Measurements from ENCODE around the gene DYNC1LI1. TPM values are rescaled to one million over a fixed set of nuclear protein-coding genes. Genes with fewer than 3 reads are reported as not detected.
"Not testable (repeated sequence)": the region's sequence is repeated elsewhere in the genome, so short reads cannot be mapped to it uniquely, and the experiment has no call there.

The DYNC1LI1 gene
- total and polyA plus RNA-seq, 2 donors (not counting 1 experiment from before 2014, with no cell fraction given): 15.0 to 38.8 TPM

DNA sequence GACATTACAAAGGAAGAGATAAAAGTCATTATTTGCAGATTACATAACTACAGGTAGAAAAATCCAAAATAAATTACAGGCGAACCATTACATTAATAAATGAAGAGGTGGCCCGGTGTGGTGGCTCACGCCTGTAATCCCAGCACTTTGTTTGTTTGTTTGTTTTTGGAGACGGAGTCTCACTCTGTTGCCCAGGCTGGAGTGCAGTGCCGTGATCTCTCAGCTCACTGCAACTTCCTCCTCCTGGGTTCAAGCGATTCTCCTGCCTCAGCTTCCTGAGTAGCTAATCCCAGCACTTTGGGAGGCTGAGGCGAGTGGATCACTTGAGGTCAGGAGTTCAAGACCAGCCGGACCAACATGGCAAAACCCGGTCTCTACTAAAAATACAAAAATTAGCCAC is 53.9 kb downstream of the DYNC1LI1 start:
- not testable (repeated sequence) for H3K9me3 ChIP-seq (ENCODE audit: control extremely low read depth in 1 of 3, control insufficient read depth in 2 of 3, insufficient read depth in 1 of 3, low read length in 2 of 3); H3K36me3 ChIP-seq (replicated peaks in 1 of 2; ENCODE audit: control extremely low read depth in 1 of 2, control insufficient read depth in 1 of 2, extremely low read depth in 1 of 2, insufficient read depth in 2 of 2, low read length in 1 of 2); H3K9me3 Mint-ChIP-seq (ENCODE audit: insufficient read depth); H3K27me3 Mint-ChIP-seq; H3K27me3 ChIP-seq (replicated peaks in 1 of 4; ENCODE audit: control extremely low read depth in 1 of 4, control insufficient read depth in 3 of 4, insufficient read depth in 4 of 4, low read length in 3 of 4); H3K79me2 ChIP-seq (ENCODE audit: control insufficient read depth, insufficient read depth, low read length); DNase-seq; H4K20me1 ChIP-seq (ENCODE audit: control insufficient read depth, insufficient read depth, low read length, poor library complexity, severe bottlenecking)
- WGBS (ENCODE audit: insufficient coverage): 24% methylated on average over 3 of the region's 9 CpGs
- H3K27ac Mint-ChIP-seq: peak overlapping the region; percentile 93
- H3K9ac ChIP-seq (ENCODE audit: low read length): peak overlapping the region; percentile 67
- ATAC-seq (ENCODE audit: low read depth): peak; percentile 23
- H3K4me1 Mint-ChIP-seq: peaks cover 20% of the 10 kb centered on the region
- peak overlapping the region; percentile 57 to 89 for H3K27ac ChIP-seq (ENCODE audit: low read length in 2 of 2)
- ChIA-PET CTCF (interaction anchor here (0.8 to 1.7 kb wide), 4 partner anchors 8 to 339 kb away, joined by 3 to 8 read pairs (median 4); no protein-coding TSS in a partner anchor), POLR2A (interaction anchor here (0.7 to 1.0 kb wide), 3 partner anchors 32 to 351 kb away, joined by 3 to 9 read pairs (median 3); no protein-coding TSS in a partner anchor)
- peak overlapping the region; percentile 76 for H3K4me3 Mint-ChIP-seq
- peak overlapping the region; percentile 81 for H2AFZ ChIP-seq (ENCODE audit: insufficient read depth, low read depth, low read length, poor library complexity, severe bottlenecking)
- intact Hi-C loops (cut with micrococcal nuclease): loop anchor here (1.0 to 10.0 kb wide), 3 partner anchors 14 to 558 kb away; partner anchors contain the start of genes CMTM6 and DYNC1LI1
- H3K4me2 ChIP-seq (replicated peaks; ENCODE audit: low read depth, low read length, poor library complexity, severe bottlenecking): peak overlapping the region; percentile 70
- H3K4me3 ChIP-seq (ENCODE audit: control extremely low read depth in 1 of 5, extremely low read depth in 1 of 5, insufficient read depth in 1 of 5, low read depth in 2 of 5, low read length in 4 of 5): peak overlapping the region in 4 of 5 experiments; percentile 30 to 53 (median 41)
- peaks cover 6 to 12% of the 10 kb centered on the region in 2 donors for H3K4me1 ChIP-seq (ENCODE audit: control insufficient read depth in 2 of 2, insufficient read depth in 2 of 2, low read length in 2 of 2)

DNA sequence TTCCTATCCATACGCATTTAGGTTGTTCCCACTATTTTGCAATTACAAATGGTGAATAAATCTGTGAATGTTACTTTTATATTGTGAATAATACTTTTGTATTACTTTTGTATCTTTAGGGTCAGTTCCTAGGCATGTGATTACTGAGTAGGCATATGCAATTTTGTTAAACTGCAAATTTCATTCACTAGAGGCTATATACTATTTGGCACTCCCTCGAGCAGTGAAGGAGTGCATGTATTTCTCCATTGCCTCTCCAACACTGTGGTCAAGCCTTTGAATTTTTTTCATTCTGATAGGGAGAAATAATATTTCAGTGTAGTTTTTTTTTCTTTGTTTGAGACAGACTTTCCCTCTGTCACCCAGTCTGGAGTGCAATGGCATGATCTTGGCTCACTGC is 59.7 kb downstream of the DYNC1LI1 start:
- no peak overlapping the region for H3K4me3 Mint-ChIP-seq
- CTCF ChIA-PET: interaction anchor here (1.2 to 4.0 kb wide), 8 partner anchors 9 to 271 kb away, joined by 3 to 29 read pairs (median 11); partner anchors contain the start of gene CMTM6
- H3K27ac ChIP-seq (ENCODE audit: low read length in 2 of 2): no peak overlapping the region

More for the DNA sequence above, 59.7 kb downstream of the DYNC1LI1 start:
- no CpG with 5 or more reads among the region's 2 CpGs for WGBS (ENCODE audit: insufficient coverage)
- no peak for TF ChIP-seq EZH2 (IDR thresholded peaks at IDR 0.05; ENCODE audit: borderline replicate concordance, insufficient read depth, low read depth, low read length, poor library complexity, severe bottlenecking)
- TF ChIP-seq, protein P1, sequence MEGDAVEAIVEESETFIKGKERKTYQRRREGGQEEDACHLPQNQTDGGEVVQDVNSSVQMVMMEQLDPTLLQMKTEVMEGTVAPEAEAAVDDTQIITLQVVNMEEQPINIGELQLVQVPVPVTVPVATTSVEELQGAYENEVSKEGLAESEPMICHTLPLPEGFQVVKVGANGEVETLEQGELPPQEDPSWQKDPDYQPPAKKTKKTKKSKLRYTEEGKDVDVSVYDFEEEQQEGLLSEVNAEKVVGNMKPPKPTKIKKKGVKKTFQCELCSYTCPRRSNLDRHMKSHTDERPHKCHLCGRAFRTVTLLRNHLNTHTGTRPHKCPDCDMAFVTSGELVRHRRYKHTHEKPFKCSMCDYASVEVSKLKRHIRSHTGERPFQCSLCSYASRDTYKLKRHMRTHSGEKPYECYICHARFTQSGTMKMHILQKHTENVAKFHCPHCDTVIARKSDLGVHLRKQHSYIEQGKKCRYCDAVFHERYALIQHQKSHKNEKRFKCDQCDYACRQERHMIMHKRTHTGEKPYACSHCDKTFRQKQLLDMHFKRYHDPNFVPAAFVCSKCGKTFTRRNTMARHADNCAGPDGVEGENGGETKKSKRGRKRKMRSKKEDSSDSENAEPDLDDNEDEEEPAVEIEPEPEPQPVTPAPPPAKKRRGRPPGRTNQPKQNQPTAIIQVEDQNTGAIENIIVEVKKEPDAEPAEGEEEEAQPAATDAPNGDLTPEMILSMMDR (IDR thresholded peaks at IDR 0.05): no peak
- DNase-seq (no peak), ATAC-seq (ENCODE audit: low read depth) (no peak)
- no peaks in the 10 kb centered on the region for H3K36me3 ChIP-seq (replicated peaks in 1 of 2; ENCODE audit: control extremely low read depth in 1 of 2, control insufficient read depth in 1 of 2, extremely low read depth in 1 of 2, insufficient read depth in 2 of 2, low read length in 1 of 2)
- POLR2A ChIA-PET: no interaction called here
- no peak overlapping the region for H2AFZ ChIP-seq (ENCODE audit: insufficient read depth, low read depth, low read length, poor library complexity, severe bottlenecking)
- H3K4me2 ChIP-seq (replicated peaks; ENCODE audit: low read depth, low read length, poor library complexity, severe bottlenecking): no peak overlapping the region
- H3K4me1 ChIP-seq (ENCODE audit: control insufficient read depth in 2 of 2, insufficient read depth in 2 of 2, low read length in 2 of 2): peaks cover 0 to 3% of the 10 kb centered on the region in 2 donors
- no peaks in the 10 kb centered on the region for H4K20me1 ChIP-seq (ENCODE audit: control insufficient read depth, insufficient read depth, low read length, poor library complexity, severe bottlenecking)
- no peaks in the 10 kb centered on the region for H3K27me3 ChIP-seq (replicated peaks in 1 of 4; ENCODE audit: control extremely low read depth in 1 of 4, control insufficient read depth in 3 of 4, insufficient read depth in 4 of 4, low read length in 3 of 4)
- no peaks in the 10 kb centered on the region for H3K79me2 ChIP-seq (ENCODE audit: control insufficient read depth, insufficient read depth, low read length)
- Mint-ChIP-seq H3K9me3 (ENCODE audit: insufficient read depth) (no peaks in the 10 kb centered on the region), H3K27ac (no peak overlapping the region), H3K27me3 (no peaks in the 10 kb centered on the region), H3K4me1 (peaks cover 6% of the 10 kb centered on the region)
- peaks cover 0 to 5% (median 0%) of the 10 kb centered on the region in 3 donors for H3K9me3 ChIP-seq (ENCODE audit: control extremely low read depth in 1 of 3, control insufficient read depth in 2 of 3, insufficient read depth in 1 of 3, low read length in 2 of 3)
- intact Hi-C loops (cut with micrococcal nuclease): loop anchor here (2.0 to 10.0 kb wide), 2 partner anchors 334 to 564 kb away; no protein-coding TSS in a partner anchor
- H3K9ac ChIP-seq (ENCODE audit: low read length): no peak overlapping the region
- no peak overlapping the region for H3K4me3 ChIP-seq (ENCODE audit: control extremely low read depth in 1 of 5, extremely low read depth in 1 of 5, insufficient read depth in 1 of 5, low read depth in 2 of 5, low read length in 4 of 5)

Measured in B cell (primary cell).